T-helper 2 cell treated with Interferon-gamma antibody and Interleukin-4, amounts not matched to agents 100 ng/mL and 5 ng/mL, for 36 hours (primary cell): ENCODE data around the gene PRB4. TPM values are rescaled to one million over a fixed set of nuclear protein-coding genes. Genes with fewer than 3 reads are reported as not detected.
"Not testable (repeated sequence)": the region's sequence is repeated elsewhere in the genome, so short reads cannot be mapped to it uniquely, and the experiment has no call there.

Experiments used
- intact Hi-C: fragments of 100-400 bp; cut with micrococcal nuclease; formaldehyde crosslinking; loops from one replicate; pipeline ENCODE4 v1.15.1; 2023
- total RNA-seq: library from RNA; stranded (reverse); gene quantifications from 2 replicates; pipeline ENCODE4 v1.2.3, GENCODE V29; 2022

PRB4 gene
- not detected in 2 replicates for total RNA-seq

- intact Hi-C loops = no loop called here
Observed at GRCh38 chr12:11310336-11310735, at the start of gene PRB4. Gene PRB4 (minus strand): TSS chr12:11310436. CDS start chr12:11310398, 38 bp downstream.

DNA sequence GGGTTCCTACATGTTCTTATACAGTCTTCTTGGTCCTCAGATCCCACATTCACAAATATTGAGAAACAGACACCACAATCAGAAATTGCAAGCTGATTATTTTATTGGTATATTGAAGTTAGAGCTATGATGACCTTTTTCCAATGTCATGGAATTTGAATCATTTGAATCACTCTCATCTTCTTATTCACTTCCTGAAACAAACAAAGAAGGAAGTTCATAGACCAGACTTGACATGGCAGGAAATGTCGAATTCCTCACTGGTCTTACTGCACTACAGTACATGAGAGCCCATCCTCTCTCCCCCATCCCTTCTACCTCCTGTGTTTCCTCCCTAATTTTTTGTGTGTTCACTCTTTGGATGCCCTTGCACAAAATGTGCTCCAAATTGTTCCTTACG lies 41.5 kb upstream of the PRB4 start:
- intact Hi-C loops = not testable (repeated sequence)

GRCh38 chr12:11348439-11348838 lies 38.2 kb upstream of the PRB4 start:
- intact Hi-C loops = no loop called here

GRCh38 chr12:11347810-11348209 lies 37.6 kb upstream of the PRB4 start:
- intact Hi-C loops = no loop called here

GRCh38 chr12:11344500-11344899 lies 34.3 kb upstream of the PRB4 start:
- intact Hi-C loops = no loop called here

DNA sequence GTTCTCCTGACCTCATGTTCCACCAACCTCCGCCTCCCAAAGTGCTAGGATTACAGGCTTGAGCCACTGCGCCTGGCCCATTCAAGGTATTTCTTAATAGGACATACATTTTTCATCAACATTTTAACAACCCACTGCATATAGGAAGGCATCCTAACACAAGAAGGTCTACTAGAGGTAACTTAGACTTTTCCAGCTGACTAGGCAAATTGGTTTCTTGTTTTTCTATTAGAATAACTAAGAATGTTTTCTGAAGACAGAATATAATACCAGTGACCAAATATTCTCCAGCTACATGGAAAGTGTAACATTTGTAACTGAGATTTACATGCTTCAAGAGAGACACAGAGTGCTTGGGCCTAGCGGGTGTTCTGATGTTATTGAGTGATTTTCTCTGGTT lies 14.2 kb upstream of the PRB4 start:
- intact Hi-C loops = no loop called here

DNA sequence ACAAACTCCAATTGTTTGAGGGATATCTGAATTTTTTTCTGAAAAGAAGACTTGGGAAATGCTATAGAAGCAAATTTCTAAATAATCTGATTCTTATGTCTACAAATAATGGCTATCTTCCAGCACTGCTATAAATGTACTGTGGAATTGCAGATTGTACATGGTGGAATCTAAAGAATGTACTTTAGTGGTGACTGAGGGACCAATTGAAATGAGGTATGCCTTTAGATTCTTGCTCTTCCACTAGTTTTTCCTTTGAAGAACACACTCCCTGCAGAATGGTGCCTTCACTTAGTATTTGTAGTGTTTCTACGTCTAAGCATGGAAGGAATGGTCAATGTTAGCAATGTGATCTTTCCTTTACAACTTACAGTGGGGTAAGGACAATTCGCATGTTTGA lies 11.7 kb upstream of the PRB4 start:
- intact Hi-C loops = no loop called here

- intact Hi-C loops = no loop called here
Observed at GRCh38 chr12:11307143-11307542, 3.1 kb downstream of the PRB4 start.

DNA sequence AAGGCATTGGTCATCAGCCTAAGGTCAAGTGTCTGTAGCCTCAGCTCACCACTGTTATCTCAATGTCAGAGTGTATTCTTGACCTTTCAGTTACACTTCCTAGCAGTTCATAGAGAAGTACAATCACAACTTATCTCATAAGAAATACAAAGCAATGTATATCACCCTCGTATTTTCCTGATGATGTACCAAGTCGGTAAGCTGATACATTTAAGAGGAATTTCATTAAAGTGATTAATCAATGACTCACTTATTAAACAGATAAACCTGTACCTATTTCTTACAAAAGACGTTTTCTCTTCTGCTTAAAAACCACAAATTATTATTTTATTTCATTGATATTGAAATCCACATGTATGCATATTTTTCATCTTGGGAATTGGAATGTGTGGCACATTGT lies 36.8 kb downstream of the PRB4 start:
- intact Hi-C loops = no loop called here

- intact Hi-C loops = no loop called here
Observed at GRCh38 chr12:11269607-11270006, 40.6 kb downstream of the PRB4 start, which contains the start of gene PRB3. Gene PRB3 (minus strand): TSS chr12:11269707. CDS start chr12:11269669, 38 bp downstream.

- intact Hi-C loops = no loop called here
Observed at GRCh38 chr12:11264501-11264900, 45.7 kb downstream of the PRB4 start.

Other genes with a start within 250 kb of the PRB4 start
- gene TAS2R46, start 248.1 kb downstream of the PRB4 start, total RNA-seq = 1.9 and 2.2 TPM in 2 replicates
- gene TAS2R43, start 218.1 kb downstream of the PRB4 start, total RNA-seq = 0.55 and 1.2 TPM in 2 replicates
- 3.7 and 3.8 TPM in 2 replicates for gene TAS2R30, start 175.8 kb downstream of the PRB4 start, total RNA-seq
- 7.1 and 7.8 TPM in 2 replicates for gene SMIM10L1, start 139.2 kb downstream of the PRB4 start, total RNA-seq
- gene TAS2R42, start 123.5 kb downstream of the PRB4 start, total RNA-seq = not detected in 2 replicates
- gene PRB3, start 40.7 kb downstream of the PRB4 start, total RNA-seq = not detected in 2 replicates
- gene PRB2, start 85.1 kb upstream of the PRB4 start, total RNA-seq = not detected in 2 replicates